CD4-positive, alpha-beta T cell treated with Interleukin-1 beta for 1 hour (primary cell): ENCODE measurements around the gene PDCD5.
"Not testable (repeated sequence)": the region's sequence is repeated elsewhere in the genome, so short reads cannot be mapped to it uniquely, and the experiment has no call there.

Experiments used
- DNase-seq, 2 donors: peaks; one replicate each; pipeline ENCODE4 v3.0.0-alpha.2; 2020 to 2022

PDCD5 gene, protein sequence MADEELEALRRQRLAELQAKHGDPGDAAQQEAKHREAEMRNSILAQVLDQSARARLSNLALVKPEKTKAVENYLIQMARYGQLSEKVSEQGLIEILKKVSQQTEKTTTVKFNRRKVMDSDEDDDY

DNA sequence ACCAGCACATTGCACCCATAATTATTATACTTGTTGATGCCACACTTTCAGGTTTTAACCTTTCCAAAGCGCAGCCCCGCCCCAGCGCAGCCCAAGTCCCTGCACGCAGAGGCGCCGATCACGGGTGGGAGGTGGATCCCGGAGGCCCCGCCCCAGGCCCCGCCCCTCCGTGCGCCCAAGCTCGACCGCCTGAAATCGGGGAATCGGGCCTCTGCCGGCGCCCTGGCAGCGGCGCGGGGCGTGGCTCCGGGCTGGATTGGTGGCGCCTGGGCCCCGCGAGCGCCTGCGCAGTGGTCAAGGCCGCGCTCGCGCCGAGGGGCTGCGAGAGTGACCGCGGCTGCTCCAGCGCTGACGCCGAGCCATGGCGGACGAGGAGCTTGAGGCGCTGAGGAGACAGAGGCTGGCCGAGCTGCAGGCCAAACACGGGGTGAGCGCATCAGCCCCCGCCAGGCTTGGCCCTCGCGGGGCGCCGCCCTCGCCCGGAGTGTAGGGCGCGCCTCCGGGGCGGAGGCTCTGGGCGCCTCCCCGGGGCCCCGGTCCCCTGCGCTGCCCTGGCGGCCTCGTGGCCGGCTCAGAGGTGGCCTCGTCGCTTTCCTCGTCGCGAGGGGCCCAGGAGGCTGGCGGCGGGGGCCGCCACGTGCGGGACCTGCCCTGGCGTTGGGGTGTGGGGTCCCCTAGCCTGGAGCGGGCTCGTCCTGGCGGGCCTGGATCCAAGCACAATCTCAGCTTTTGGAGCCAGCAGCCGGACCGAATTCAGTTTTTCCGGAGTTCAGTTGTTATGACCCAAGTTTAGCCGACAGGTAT lies at the start of gene PDCD5:
Gene PDCD5 (plus strand): TSS at position 290 of the 804 bp plus-strand sequence. CDS start 72 bp downstream, at position 362.
- DNase-seq = peak; percentile 97 to 98

DNA sequence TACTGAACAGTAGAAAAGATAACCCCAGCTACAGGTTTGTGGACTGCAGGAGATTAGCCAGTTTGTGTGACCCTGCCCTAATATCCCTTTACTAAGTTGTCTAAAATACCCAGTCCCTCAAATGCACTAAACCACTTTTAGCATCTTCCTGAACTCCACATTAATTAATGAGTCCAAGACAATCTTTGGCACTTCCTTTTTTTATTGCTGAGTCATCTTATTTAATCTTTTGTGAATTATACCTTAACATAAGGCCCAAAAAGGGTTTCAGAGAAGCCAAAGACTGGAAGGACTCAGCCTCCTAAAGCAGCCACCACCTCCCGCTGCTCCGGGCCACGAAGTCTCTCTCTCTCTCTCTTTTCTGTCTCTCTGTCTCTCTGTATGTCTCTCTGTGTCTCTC lies 48.8 kb upstream of the PDCD5 start:
- DNase-seq = no peak

DNA sequence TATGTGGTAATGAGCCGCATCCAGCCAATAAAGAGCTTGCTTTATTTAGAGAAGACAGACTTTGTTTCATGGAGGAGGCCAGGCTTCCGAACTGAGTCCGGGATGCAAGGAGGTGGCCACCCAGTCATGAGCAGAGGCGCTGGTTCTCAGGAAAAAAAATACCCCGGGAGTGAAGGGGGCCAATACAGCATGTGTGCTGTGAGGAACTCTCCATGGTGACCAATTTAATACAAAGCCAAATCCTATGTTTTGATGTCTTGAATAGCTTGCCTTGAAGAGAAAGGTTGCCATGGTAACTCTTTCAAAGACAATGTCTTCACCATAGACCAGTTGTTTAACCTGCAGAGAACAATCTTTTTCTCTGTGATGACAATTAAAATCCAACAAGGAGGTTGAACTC lies 43.4 kb upstream of the PDCD5 start:
- no peak for DNase-seq

DNA sequence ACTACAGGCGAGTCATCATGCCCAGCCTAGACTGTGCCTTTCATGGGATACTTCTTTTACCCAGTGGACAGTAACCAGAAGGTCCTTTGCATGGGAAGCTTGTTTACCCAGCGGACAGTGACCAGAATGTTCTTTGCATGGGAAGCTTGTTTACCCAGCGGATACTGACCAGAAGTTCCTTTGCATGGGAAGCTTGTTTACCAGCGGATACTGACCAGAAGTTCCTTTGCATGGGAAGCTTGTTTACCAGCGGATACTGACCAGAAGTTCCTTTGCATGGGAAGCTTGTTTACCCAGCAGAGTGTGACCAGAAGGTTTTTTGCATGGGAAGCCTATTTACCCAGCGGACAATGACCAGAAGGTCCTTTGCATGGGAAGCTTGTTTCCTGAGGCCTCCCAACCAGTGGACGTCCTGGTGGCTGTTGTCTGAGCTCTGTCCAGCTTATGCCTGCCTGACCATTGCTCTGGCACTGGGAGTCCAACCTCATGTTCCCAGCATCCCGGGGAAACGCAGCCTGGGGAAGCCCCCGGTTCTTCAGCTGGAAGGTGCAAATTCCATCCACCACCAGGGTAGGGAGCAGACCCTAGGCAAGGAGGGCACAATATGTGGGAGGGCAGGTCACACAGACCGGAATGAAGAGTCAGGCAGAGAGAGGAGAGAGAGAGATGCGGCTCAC lies 41.6 kb upstream of the PDCD5 start:
- DNase-seq = no peak

DNA sequence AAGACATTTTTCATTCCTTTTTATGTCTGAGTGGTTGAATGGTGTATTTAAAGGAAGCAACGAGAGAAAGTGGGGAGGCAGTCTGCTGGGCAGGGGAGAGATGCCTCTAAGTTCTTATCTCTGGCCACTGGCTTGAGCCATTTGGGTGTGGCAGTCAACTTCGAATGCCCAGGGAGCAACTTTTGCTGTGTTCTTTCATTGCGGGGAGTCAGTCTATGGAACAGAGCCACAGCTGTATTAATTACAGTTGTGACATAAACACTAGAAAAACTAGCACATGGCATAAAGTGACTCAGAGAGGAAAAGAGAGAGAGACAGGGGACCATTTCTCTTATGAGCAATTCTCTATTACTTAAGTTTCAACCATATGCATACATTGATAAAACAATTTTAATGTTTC lies 40.4 kb upstream of the PDCD5 start:
- DNase-seq = no peak

DNA sequence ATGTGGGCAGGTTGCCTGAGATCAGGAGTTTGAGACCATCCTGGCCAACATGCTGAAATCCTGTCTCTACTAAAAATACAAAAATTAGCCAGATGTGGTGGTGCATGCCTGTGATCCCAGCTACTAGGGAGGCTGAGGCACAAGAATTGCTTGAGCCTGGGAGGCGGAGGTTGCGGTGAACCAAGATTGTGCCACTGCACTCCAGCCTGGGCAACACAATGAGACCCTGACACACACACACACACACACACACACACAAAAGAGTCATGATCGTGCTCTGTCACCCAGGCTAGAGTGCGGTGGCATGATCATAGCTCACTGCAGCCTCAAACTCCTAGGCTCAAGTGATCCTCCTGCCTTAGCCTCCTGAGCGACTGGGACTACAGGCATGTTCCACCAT lies 39.6 kb upstream of the PDCD5 start:
- DNase-seq = not testable (repeated sequence)

DNA sequence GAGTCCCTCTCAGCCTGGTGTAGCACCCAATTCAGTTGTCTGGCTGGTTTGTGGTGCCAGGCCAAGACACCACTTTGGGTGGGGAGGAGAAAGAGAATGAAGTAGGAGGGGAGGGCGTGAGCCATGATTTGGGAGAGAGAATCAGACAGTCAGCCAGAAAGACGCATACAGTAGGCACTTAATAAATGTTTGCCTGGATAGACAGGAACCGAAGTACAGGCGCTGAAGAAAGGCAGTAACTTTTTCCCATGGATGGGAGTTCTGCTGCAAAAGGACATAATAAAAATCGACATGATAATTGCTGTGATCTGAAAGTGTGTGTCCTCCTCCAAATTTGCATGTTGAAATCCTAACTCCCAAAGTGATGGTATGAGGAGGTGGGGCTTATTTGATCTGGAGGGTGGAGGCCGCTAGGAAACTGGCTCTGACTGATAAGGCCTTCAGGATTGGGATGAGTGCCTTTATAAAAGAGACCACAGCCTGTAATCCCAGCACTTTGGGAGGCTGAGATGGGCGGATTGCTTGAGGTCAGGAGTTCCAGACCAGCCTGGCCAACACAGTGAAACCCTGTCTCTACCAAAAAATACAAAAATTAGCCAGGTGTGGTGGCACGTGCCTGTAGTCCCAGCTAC lies 38.4 kb upstream of the PDCD5 start:
- no peak for DNase-seq

DNA sequence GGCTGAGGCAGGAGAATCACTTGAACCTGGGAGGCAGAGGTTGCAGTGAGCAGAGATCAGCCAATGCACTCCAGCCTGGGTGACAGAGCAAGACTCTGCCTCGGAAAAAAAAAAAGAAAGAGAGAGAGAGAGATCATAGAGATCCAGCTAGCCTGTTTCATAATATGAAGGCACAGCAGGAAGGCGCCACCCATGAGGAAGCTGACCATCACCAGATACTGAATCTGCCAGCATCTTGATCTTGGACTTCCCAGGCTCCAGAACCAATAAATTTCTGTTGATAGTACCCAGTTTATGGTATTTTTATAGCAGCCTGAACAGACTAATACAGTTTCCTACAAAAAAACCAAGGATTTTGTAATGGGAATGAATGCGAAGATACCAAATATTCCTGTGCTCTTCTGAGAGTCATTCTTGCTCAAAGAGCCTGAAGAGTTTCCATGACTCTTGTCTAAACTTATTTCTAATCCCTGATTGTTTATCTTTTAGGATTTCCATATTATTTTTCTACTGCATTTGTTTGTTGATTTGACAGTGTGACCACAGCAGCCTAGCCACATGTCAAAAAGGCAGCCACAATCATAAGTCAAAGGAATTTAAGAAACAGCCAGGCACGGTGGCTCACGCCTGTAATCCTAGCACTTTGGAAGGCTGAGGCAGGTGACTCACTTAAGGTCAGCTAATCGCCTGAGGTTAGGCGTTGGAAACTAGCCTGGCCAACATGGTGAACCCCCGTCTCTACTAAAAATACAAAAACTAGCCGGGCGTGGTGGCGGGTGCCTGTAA lies 37.7 kb upstream of the PDCD5 start:
- DNase-seq = no peak

DNA sequence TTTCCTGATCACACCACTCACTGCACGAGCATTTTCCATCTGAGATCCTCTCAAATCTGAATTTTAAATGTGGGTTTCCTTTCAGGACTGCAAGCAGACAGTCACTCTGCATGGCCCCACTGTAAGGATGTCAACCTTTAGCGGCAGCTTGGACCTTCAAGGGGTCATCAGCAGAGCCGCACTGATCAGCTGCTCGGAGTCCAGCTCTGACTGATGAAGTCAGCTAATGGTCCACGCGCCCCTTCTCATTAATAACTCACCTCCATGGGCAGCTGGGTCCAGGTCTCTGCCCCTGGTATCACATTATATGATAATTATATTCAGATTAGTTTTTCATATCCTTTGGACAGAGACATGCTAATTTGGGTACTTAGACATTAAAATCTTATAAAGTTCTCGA lies 36.1 kb upstream of the PDCD5 start:
- no peak for DNase-seq

DNA sequence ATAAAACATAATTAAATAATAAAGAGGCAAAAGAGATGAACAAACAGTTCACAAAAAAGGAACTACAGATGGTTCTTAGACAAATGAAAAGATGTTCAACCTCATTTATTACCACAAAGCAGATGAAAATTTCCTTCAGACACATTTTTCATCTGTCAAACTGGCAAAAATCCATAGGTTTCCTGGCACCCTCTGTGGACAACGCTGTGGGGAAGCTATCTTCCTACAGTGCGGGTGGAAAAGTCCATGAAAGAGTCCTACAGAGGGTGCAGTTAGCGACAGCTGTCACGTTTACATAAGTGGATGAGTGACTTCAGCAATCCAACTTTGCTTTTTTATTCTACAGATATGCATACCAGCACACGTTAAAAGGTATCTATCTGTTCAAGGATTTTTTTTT lies 30.3 kb upstream of the PDCD5 start:
- DNase-seq = no peak

DNA sequence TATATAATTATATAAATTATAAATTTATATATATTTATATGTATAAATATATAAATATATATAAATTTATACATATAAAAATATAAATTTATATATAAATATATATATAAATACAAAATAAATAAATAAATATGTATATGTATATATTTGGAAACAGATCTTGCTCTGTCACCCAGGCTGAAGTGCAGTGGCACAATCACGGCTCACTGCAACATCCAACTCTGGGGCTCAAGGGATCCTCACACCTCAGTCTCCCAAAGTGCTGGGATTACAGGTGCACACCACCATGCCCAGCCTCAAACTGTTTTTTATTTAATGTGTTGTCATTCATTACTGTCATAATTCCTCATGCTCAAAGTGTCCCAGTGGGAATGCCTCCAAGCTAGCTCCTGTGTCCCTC lies 25.2 kb upstream of the PDCD5 start:
- DNase-seq = no peak

DNA sequence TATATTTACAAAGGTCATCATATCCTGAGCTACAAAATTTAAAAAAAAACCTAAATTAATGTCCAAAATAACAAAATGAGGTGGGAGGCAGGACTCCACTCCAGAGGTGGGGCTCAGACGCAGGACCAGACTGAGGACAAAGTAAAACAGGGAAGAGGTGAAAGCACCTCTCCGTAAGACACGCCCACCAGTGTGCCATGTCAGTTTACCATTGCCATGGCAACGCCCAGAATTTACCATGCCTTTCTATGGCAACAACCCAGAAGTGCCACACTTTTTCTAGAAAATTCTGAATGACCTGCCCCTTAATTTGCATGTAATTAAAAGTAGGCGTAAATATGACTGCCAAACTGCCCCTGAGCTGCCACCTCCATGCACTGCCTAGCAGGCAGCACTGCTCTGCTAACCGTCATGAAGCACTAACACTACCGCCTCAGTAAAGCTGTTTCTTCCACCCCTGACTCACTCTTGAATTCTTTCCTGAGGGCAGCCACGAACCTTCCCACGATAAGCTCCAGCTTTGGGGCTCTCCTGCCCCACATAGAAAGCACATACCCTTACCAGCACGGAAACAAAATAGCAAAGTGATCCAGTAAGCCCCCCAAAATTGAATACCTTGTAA lies 22.3 kb upstream of the PDCD5 start:
- DNase-seq = no peak

DNA sequence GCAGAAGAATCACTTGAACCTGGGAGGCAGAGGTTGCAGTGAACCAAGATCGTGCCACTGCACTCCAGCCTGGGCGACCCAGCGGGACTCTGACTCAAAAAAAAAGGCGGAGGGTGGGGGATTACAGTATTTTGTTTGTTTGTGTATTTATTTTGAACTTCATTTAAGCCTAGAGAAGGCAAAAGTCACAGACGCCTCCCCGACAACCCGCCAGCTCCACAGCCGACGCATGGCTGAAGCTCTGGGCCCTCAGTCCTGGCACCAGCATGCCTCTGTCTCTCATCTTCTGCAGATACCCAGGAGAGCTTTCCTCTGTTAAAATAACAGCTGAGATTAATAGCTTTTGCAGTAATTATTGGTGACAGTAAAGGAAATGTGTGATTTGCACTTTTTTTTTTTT lies 17.2 kb upstream of the PDCD5 start:
- no peak for DNase-seq

DNA sequence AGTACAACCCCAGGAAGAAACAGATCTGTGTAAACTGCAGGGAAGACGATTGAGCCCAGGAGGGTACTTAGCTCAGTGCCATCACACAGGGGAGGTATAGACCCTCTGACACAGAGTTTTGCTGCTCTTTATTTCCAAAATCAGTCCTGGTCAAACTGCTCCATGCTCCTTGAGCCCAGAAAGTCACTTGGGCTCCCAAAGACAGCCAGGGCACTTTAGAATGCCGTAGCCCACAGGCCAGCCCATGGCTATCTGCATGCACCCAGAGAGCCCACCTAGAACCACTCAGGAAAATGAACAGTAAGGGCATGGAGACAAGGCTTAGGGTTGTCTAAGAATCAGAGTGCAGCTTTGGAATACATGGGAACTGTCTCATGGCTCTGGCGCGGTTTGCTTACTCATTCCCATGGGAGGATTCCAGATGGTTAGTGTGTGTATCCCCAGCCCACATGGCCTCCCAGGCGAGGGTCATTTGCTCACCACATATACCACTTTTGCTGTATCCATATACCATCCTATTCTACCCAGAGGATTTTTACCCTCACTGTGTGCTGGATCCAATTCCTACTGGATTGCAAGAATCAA lies 14.7 kb upstream of the PDCD5 start:
- no peak for DNase-seq

DNA sequence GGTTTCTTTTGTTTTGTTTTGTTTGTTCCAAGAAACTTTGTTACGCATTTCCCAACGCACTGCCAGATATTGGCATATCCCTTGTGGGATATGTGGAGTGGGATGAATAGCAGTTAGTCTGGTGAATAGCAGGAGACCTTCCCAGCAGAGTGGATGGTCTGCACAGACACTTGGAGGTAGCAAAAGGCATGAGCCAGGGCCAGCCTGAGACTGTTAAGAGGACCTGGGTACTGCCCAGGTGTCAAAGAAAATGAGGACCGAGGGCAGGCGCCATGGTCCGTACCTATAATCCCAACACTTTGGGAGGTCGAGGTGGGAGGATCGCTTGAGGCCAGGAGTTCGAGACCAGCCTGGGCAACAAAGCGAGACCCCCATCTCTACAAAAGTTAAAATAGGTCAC lies 13.5 kb upstream of the PDCD5 start:
- no peak for DNase-seq

DNA sequence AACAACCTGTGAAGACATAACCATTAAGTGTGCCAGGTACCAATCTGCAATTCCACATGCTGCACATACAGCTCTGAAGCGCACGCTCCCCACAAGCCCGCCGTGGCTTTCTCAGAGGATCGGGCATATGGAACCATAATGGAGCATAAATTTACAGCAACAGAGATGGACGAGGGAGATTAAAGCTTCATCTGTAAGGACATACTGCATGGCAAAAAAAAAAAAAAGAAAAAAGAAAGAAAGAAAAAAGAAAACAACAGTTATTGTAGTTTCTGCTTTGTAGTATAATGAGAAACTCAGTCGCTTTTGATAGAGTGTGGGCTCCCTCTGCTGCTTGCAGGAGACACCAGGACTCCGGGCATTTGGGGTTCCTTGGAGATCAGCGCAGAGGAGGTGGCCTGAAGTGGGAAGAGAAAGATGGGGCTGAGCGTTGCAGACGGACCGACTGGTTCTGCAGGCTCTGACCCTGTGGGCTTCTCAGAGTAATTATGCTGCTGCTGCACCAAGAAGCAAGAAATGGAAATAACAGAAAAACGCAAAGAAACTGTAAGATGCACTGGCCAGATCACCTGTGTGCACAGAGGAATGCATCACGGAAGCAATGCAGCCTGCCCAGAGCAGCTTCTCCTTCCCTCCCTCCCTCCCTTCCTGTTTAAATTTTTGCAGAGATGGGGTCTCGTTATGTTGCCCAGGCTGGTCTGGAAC lies 10.8 kb upstream of the PDCD5 start:
- peak; percentile 56 to 66 for DNase-seq

DNA sequence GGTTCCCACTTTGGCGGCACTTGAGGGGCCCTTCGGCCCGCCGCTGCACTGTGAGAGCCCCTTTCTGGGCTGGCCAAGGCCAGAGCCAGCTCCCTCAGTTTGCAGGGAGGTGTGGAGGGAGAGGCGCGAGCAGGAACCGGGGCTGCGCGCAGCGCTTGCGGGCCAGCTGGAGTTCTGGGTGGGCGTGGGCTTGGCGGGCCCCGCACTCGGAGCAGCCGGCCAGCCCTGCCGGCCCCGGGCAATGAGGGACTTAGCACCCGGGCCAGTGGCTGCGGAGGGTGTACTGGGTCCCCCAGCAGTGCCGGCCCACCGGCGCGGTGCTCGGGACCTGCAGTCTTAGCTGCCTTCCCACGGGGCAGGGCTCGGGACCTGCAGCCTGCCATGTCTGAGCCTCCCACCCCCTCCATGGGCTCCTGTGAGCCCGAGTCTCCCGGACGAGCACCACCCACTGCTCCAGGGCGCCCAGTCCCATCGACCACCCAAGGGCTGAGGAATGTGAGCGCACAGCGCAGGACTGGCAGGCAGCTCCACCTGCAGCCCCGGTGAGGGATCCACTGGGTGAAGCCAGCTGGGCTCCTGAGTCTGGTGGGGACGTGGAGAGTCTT lies 9.4 kb upstream of the PDCD5 start:
- DNase-seq = not testable (repeated sequence)

DNA sequence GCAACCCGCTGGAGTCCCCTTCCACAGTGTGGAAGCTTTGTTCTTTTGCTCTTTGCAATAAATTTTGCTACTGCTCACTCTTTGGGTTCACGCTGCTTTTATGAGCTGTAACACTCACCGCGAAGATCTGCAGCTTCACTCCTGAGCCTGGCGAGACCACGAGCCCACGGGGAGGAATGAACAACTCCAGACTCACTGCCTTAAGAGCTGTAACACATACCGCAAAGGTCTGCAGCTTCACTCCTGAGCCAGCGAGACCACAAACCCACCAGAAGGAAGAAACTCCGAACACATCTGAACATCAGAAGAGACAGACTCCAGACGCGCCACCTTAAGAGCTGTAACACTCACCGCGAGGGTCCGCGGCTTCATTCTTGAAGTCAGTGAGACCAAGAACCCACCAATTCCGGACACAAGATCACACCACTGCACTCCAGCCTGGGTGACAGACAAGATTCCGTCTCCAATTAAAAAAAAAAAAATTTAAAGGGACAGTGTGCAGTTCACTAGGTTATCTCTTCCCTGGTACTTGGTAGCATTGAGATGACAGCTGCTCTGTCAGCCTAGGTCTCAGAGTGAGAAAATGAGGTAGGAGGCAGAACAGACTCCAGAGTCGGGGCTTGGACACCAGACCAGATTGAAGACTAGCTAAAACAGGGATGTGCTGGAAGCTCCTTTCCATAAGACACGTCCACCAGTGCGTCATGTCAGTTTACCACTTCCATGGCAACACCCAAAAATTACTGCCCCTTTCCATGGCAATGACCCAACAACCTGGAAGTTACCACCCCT lies 8.1 kb upstream of the PDCD5 start:
- not testable (repeated sequence) for DNase-seq

DNA sequence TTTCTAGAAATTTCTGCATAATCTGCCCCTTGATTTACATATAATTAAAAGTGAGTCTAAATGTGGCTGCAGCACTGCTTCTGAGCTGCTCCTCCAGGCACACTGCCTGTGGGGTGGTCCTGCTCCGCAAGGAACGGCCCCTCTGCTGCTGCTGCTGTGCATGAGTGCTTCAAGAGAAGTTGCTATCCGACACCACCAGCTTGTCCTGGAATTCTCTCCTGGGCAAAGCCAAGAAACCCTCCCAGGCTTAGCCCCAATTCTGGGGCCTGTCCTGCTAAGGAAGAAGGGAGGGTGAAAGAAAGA lies 7.5 kb upstream of the PDCD5 start:
- DNase-seq = no peak

DNA sequence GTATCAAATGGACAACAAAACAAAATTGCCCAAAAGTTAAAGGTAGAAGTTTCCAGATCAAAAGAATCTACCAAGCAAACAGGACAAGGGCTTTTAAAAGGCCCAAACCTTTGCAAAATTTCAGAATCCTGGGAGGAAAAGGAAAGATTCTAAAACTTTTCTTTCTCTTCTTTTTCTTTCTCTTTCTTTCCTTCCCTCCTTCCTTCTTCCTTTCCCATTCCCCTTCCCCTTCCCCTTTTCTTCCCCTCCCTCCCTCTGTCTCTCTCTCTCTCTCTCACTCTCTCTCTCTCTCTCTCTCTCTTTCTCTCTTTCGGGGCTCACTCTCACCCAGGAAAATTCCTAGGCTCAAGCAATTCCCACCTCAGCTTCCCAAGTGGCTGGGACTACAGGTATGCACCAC lies 4.2 kb upstream of the PDCD5 start:
- no peak for DNase-seq
